Glutamatergic neuron (in vitro differentiated cells): ENCODE measurements around the gene GABRR2. TPM values are rescaled to one million over a fixed set of nuclear protein-coding genes. Genes with fewer than 3 reads are reported as not detected.
"Not testable (repeated sequence)": the region's sequence is repeated elsewhere in the genome, so short reads cannot be mapped to it uniquely, and the experiment has no call there.

ENCODE experiments used
- DNase-seq: peaks from one replicate; pipeline ENCODE4 v3.0.0; 2022
- H3K27ac Mint-ChIP-seq: one replicate; pipeline ENCODE4 v1.8.0; 2020; ENCODE audit warnings: mild to moderate bottlenecking, mixed read lengths, inconsistent platforms; ENCODE audit not compliant: unreplicated experiment
- H3K27me3 Mint-ChIP-seq: one replicate; pipeline ENCODE4 v1.8.0; 2020; ENCODE audit warnings: mild to moderate bottlenecking, moderate library complexity, mixed read lengths, inconsistent platforms; ENCODE audit not compliant: unreplicated experiment
- H3K36me3 Mint-ChIP-seq: one replicate; pipeline ENCODE4 v1.8.0; 2020; ENCODE audit warnings: mild to moderate bottlenecking, mixed read lengths, inconsistent platforms; ENCODE audit not compliant: unreplicated experiment
- H3K4me1 Mint-ChIP-seq: one replicate; pipeline ENCODE4 v1.8.0; 2020; ENCODE audit warnings: mild to moderate bottlenecking, low read depth, mixed read lengths, inconsistent platforms; ENCODE audit not compliant: unreplicated experiment
- H3K4me3 Mint-ChIP-seq: one replicate; pipeline ENCODE4 v1.8.0; 2020; ENCODE audit warnings: mild to moderate bottlenecking, mixed read lengths, inconsistent platforms; ENCODE audit not compliant: unreplicated experiment
- H3K9me3 Mint-ChIP-seq: one replicate; pipeline ENCODE4 v1.8.0; 2020; ENCODE audit warnings: mild to moderate bottlenecking, moderate library complexity, mixed read lengths, inconsistent platforms; ENCODE audit not compliant: unreplicated experiment
- total RNA-seq: library from RNA; stranded (reverse); fragmentation: NEBNext Ultra II Directional; extraction: Animal tissue kit (Norgen Biotek cat#: 25700); gene quantifications from one replicate; pipeline ENCODE4 v1.2.1, GENCODE V29; 2021; ENCODE audit not compliant: unreplicated experiment
- TF ChIP-seq, protein P1 (sequence below): fragments of 200-600 bp; sonication (generic); IDR thresholded peaks from one replicate; pipeline ENCODE4 v1.5.0; 2021; ENCODE audit not compliant: partially characterized antibody, unreplicated experiment

Gene GABRR2
- total RNA-seq, 1 donor from 2014 or later = 0.49 TPM

- H3K27ac Mint-ChIP-seq = peak overlapping the region; percentile 60
- TF ChIP-seq, protein P1, sequence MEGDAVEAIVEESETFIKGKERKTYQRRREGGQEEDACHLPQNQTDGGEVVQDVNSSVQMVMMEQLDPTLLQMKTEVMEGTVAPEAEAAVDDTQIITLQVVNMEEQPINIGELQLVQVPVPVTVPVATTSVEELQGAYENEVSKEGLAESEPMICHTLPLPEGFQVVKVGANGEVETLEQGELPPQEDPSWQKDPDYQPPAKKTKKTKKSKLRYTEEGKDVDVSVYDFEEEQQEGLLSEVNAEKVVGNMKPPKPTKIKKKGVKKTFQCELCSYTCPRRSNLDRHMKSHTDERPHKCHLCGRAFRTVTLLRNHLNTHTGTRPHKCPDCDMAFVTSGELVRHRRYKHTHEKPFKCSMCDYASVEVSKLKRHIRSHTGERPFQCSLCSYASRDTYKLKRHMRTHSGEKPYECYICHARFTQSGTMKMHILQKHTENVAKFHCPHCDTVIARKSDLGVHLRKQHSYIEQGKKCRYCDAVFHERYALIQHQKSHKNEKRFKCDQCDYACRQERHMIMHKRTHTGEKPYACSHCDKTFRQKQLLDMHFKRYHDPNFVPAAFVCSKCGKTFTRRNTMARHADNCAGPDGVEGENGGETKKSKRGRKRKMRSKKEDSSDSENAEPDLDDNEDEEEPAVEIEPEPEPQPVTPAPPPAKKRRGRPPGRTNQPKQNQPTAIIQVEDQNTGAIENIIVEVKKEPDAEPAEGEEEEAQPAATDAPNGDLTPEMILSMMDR = no peak
Measured at GRCh38 chr6:89311530-89311852, 3.6 kb downstream of the GABRR2 start.

GRCh38 chr6:89310929-89311328 is 4.2 kb downstream of the GABRR2 start:
- Mint-ChIP-seq H3K27me3 (peaks cover 3% of the 10 kb centered on the region), H3K4me1 (peaks cover 28% of the 10 kb centered on the region), H3K9me3 (peaks cover 2% of the 10 kb centered on the region), H3K27ac (peak overlapping the region; percentile 63), H3K4me3 (no peak overlapping the region), H3K36me3 (no peaks in the 10 kb centered on the region)
- no peak for DNase-seq
- TF ChIP-seq, protein P1 = no peak

More at GRCh38 chr6:89311530-89311852, 3.6 kb downstream of the GABRR2 start:
- Mint-ChIP-seq H3K4me1 (peaks cover 31% of the 10 kb centered on the region), H3K9me3 (peaks cover 2% of the 10 kb centered on the region), H3K27me3 (peaks cover 3% of the 10 kb centered on the region), H3K36me3 (no peaks in the 10 kb centered on the region), H3K4me3 (no peak overlapping the region)
- DNase-seq = no peak

- TF ChIP-seq, protein P1 = no peak
- Mint-ChIP-seq H3K4me3 (peak overlapping the region; percentile 43), H3K4me1 (peaks cover 15% of the 10 kb centered on the region), H3K9me3 (peaks cover 5% of the 10 kb centered on the region), H3K27ac (no peak overlapping the region), H3K27me3 (no peaks in the 10 kb centered on the region), H3K36me3 (no peaks in the 10 kb centered on the region)
- DNase-seq = no peak
Measured at GRCh38 chr6:89308525-89309395, 6.3 kb downstream of the GABRR2 start.

- DNase-seq, H3K4me1 Mint-ChIP-seq, H3K27ac Mint-ChIP-seq, H3K27me3 Mint-ChIP-seq, H3K9me3 Mint-ChIP-seq, H3K4me3 Mint-ChIP-seq: not testable (repeated sequence)
- peaks cover 17% of the 10 kb centered on the region for H3K36me3 Mint-ChIP-seq
Measured at GRCh38 chr6:89304517-89304916, 10.6 kb downstream of the GABRR2 start.

GRCh38 chr6:89302936-89303335 is 12.2 kb downstream of the GABRR2 start:
- TF ChIP-seq, protein P1 = no peak
- Mint-ChIP-seq H3K9me3 (peaks cover 8% of the 10 kb centered on the region), H3K27me3 (peaks cover 3% of the 10 kb centered on the region), H3K27ac (no peak overlapping the region), H3K4me1 (peaks cover 3% of the 10 kb centered on the region), H3K36me3 (peaks cover 17% of the 10 kb centered on the region), H3K4me3 (no peak overlapping the region)
- no peak for DNase-seq
